CD14-positive monocyte (primary cell): Measurements from ENCODE around the gene VASN. TPM values are rescaled to one million over a fixed set of nuclear protein-coding genes. Genes with fewer than 3 reads are reported as not detected.

ENCODE experiments used
- DNase-seq, 3 donors: peaks; one replicate each; pipeline ENCODE4 v3.0.0-alpha.2; 2011 to 2022
- H2AFZ ChIP-seq: 2 replicates; pipeline ENCODE4 v1.6.0; 2012; ENCODE audit warnings: mild to moderate bottlenecking, low read depth, low read length, inconsistent platforms; ENCODE audit not compliant: insufficient read depth, poor library complexity, severe bottlenecking
- H3K27ac ChIP-seq, 2 donors: 1 replicate in 1 of 2; 2 replicates in 1 of 2; pipeline ENCODE4 v1.5.1; 2012 to 2013; ENCODE audit warnings: low read length in 2 of 2, control low read depth in 1 of 2, inconsistent platforms in 1 of 2, low read depth in 1 of 2, mild to moderate bottlenecking in 1 of 2
- H3K27me3 ChIP-seq, 2 donors: one replicate each; pipeline versions ENCODE4 v1.6.0 to v1.6.1; 2011 to 2013; ENCODE audit warnings: low read length in 2 of 2; ENCODE audit not compliant: control insufficient read depth in 2 of 2, insufficient read depth in 2 of 2
- H3K36me3 ChIP-seq, 2 donors: replicated peaks in 1 of 2; 1 replicate in 1 of 2; 2 replicates in 1 of 2; pipeline versions ENCODE4 v1.5.1 to v1.6.1; 2012 to 2013; ENCODE audit warnings: low read length in 2 of 2, control low read depth in 1 of 2, inconsistent platforms in 1 of 2, mild to moderate bottlenecking in 1 of 2; ENCODE audit not compliant: insufficient read depth in 2 of 2, control insufficient read depth in 1 of 2
- H3K4me1 ChIP-seq, 2 donors: 1 replicate in 1 of 2; 2 replicates in 1 of 2; pipeline versions ENCODE4 v1.5.1 to v1.6.1; 2012 to 2013; ENCODE audit warnings: low read length in 2 of 2, control low read depth in 1 of 2, inconsistent platforms in 1 of 2, mild to moderate bottlenecking in 1 of 2, moderate library complexity in 1 of 2; ENCODE audit not compliant: insufficient read depth in 2 of 2, control insufficient read depth in 1 of 2
- H3K4me2 ChIP-seq: replicated peaks from 2 replicates; pipeline ENCODE3; 2012; ENCODE audit warnings: low read length, moderate library complexity, mild to moderate bottlenecking; ENCODE audit not compliant: poor library complexity, severe bottlenecking; ENCODE audit errors: extremely low read depth
- H3K4me3 ChIP-seq, 3 experiments: fragments of 200-600 bp in 1 of 3; sonication (generic) in 1 of 3; replicated peaks in 1 of 3; 1 replicate in 2 of 3; 2 replicates in 1 of 3; pipeline ENCODE4 v1.5.1; 2011 to 2013; ENCODE audit warnings: low read length in 3 of 3, mild to moderate bottlenecking in 3 of 3, control low read depth in 2 of 3, low read depth in 2 of 3, inconsistent platforms in 1 of 3, moderate library complexity in 1 of 3
- H3K79me2 ChIP-seq: 2 replicates; pipeline ENCODE4 v1.6.0; 2012; ENCODE audit warnings: mild to moderate bottlenecking, control low read depth, inconsistent platforms, low read length, moderate library complexity; ENCODE audit not compliant: insufficient read depth
- H3K9ac ChIP-seq: 2 replicates; pipeline ENCODE4 v1.6.0; 2017; ENCODE audit warnings: low read length, mild to moderate bottlenecking; ENCODE audit not compliant: insufficient read depth, poor library complexity, severe bottlenecking
- H3K9me3 ChIP-seq, 2 donors: replicated peaks in 1 of 2; 1 replicate in 1 of 2; 2 replicates in 1 of 2; pipeline versions ENCODE4 v1.5.1 to v1.6.1; 2012 to 2013; ENCODE audit warnings: low read length in 2 of 2, control low read depth in 1 of 2; ENCODE audit not compliant: control insufficient read depth in 1 of 2, insufficient read depth in 1 of 2
- H4K20me1 ChIP-seq: 2 replicates; pipeline ENCODE4 v1.6.0; 2012; ENCODE audit warnings: mild to moderate bottlenecking, low read length, control low read depth, moderate library complexity; ENCODE audit not compliant: insufficient read depth
- H3K27ac Mint-ChIP-seq, 7 donors: one replicate each; pipeline ENCODE4 v1.8.0; 2020; ENCODE audit warnings: mild to moderate bottlenecking in 7 of 7, mixed read lengths in 7 of 7, moderate library complexity in 6 of 7, inconsistent platforms in 2 of 7
- H3K27me3 Mint-ChIP-seq, 3 donors: one replicate each; pipeline ENCODE4 v1.8.0; 2021 to 2022; ENCODE audit warnings: low read depth in 3 of 3, mild to moderate bottlenecking in 3 of 3, mixed read lengths in 3 of 3, moderate library complexity in 3 of 3, inconsistent platforms in 1 of 3
- H3K36me3 Mint-ChIP-seq, 2 donors: one replicate each; pipeline ENCODE4 v1.8.0; 2020; ENCODE audit warnings: mixed read lengths in 2 of 2, inconsistent platforms in 1 of 2, mild to moderate bottlenecking in 1 of 2
- H3K4me1 Mint-ChIP-seq: one replicate; pipeline ENCODE4 v1.8.0; 2020; ENCODE audit warnings: mild to moderate bottlenecking, mixed read lengths
- H3K4me3 Mint-ChIP-seq, 2 donors: one replicate each; pipeline ENCODE4 v1.8.0; 2020; ENCODE audit warnings: mild to moderate bottlenecking in 2 of 2, mixed read lengths in 2 of 2, moderate library complexity in 1 of 2
- H3K9me3 Mint-ChIP-seq, 7 donors: one replicate each; pipeline ENCODE4 v1.8.0; 2020 to 2022; ENCODE audit warnings: mixed read lengths in 7 of 7, mild to moderate bottlenecking in 6 of 7, moderate library complexity in 6 of 7, inconsistent platforms in 2 of 7
- CTCF ChIP-seq: fragments of 200-600 bp; IDR thresholded peaks from one replicate; pipeline ENCODE4 v1.8.0; 2022; ENCODE audit warnings: antibody characterized with exemption, mild to moderate bottlenecking
- WGBS: methylation state at CpG from one replicate; pipeline ENCODE4 v1.1.5; 2013; ENCODE audit warnings: missing lambda C conversion rate; ENCODE audit not compliant: insufficient coverage; 5-methylcytosine and 5-hydroxymethylcytosine counted together
- intact Hi-C, 2 donors: fragments of 100-400 bp; cut with micrococcal nuclease; formaldehyde crosslinking; loops; one replicate each; pipeline versions ENCODE4 v1.15.0 to v1.15.1; 2023
- polyA plus RNA-seq, 3 donors: library from polyadenylated mRNA; depleted of rRNA in 1 of 3; unstranded in 2 of 3; stranded (reverse) in 1 of 3; fragments of 300-500 nt in 2 of 3; fragments of >200 nt in 1 of 3; fragmentation: Illumina TruSeq in 2 of 3; gene quantifications; 1 replicate in 2 of 3; 2 replicates in 1 of 3; pipeline ENCODE4 v1.2.3, GENCODE V29; 2012 to 2021

VASN gene
- polyA plus RNA-seq, 3 donors: 0.03 TPM; not detected in 2

- no peak for TF ChIP-seq CTCF
- Mint-ChIP-seq H3K36me3 (peaks cover 22 to 62% of the 10 kb centered on the region in 2 donors), H3K27me3 (peaks cover 0 to 2% (median 2%) of the 10 kb centered on the region in 3 donors), H3K4me1 (peaks cover 12% of the 10 kb centered on the region), H3K9me3 (no peaks in the 10 kb centered on the region), H3K4me3 (no peak overlapping the region), H3K27ac (peak overlapping the region in 1 of 7 donors; percentile 45)
- no peak for DNase-seq
- Histone ChIP-seq H3K27me3 (no peaks in the 10 kb centered on the region), H3K9me3 (no peaks in the 10 kb centered on the region), H3K4me2 (no peak overlapping the region), H3K4me1 (no peaks in the 10 kb centered on the region), H4K20me1 (peaks cover 97% of the 10 kb centered on the region), H3K79me2 (peaks cover 7% of the 10 kb centered on the region), H3K36me3 (peaks cover 63% of the 10 kb centered on the region in 2 donors), H3K27ac (no peak overlapping the region), H3K9ac (no peak overlapping the region), H3K4me3 (no peak overlapping the region), H2AFZ (no peak overlapping the region)
- WGBS: 96% methylated on average over 18 of the region's 21 CpGs
- intact Hi-C loops: no loop called here
Measured at GRCh38 chr16:4378999-4379690, 7.5 kb downstream of the VASN start.

- no peaks in the 10 kb centered on the region for H3K9me3 ChIP-seq
- peaks cover 7% of the 10 kb centered on the region for H3K79me2 ChIP-seq
- no peak for DNase-seq
- H3K4me3 ChIP-seq: no peak overlapping the region
- intact Hi-C loops: no loop called here
- no peak overlapping the region for H3K27ac ChIP-seq
- Mint-ChIP-seq H3K4me1 (peaks cover 10% of the 10 kb centered on the region), H3K36me3 (peaks cover 28 to 70% of the 10 kb centered on the region in 2 donors), H3K9me3 (no peaks in the 10 kb centered on the region), H3K27ac (peak overlapping the region in 1 of 7 donors; percentile 16), H3K4me3 (no peak overlapping the region), H3K27me3 (peaks cover 0 to 2% (median 0%) of the 10 kb centered on the region in 3 donors)
- H4K20me1 ChIP-seq: peaks cover 97% of the 10 kb centered on the region
- no peak overlapping the region for H3K4me2 ChIP-seq
- no peak overlapping the region for H3K9ac ChIP-seq
- WGBS: 94% methylated on average over 25 of the region's 26 CpGs
- H2AFZ ChIP-seq: no peak overlapping the region
- H3K27me3 ChIP-seq: no peaks in the 10 kb centered on the region
- peaks cover 73 to 76% of the 10 kb centered on the region in 2 donors for H3K36me3 ChIP-seq
- TF ChIP-seq CTCF: no peak
- H3K4me1 ChIP-seq: no peaks in the 10 kb centered on the region
Measured at GRCh38 chr16:4380119-4381063, 8.7 kb downstream of the VASN start.
